ENCODE results near the gene MS4A8.

Gene MS4A8

DNA sequence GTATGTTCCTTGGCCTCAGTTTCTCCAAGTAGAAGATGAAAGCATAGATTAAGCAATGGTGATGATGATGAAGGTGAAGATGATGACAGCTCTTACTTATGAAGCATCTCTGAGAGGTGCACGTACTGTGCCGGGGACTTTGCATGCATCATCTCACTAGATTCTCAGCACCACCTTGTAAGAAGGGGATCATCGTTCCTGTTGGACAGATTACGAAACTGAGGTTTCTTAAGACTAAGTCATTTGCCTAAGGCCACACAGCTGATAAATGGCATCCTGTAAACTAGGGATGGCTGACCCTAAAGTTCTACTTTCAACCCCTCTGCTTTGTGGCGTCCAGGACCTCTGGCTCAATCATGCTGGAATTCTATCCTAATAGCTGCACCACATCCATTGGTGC lies 65.9 kb downstream of the MS4A8 start:
- no peak overlapping the region for H3K4me2 ChIP-seq (ENCODE audit: low read depth, low read length, poor library complexity, severe bottlenecking)
- no peaks in the 10 kb centered on the region for H3K9me2 ChIP-seq (replicated peaks; ENCODE audit: insufficient read depth, low read length)

More for the DNA sequence above, 65.9 kb downstream of the MS4A8 start:
- Histone ChIP-seq H3K9me3 (ENCODE audit: insufficient read depth, low read length) (no peaks in the 10 kb centered on the region), H3K9ac (ENCODE audit: low read length) (no peak overlapping the region), H3K79me2 (ENCODE audit: insufficient read depth, low read length) (no peaks in the 10 kb centered on the region), H3K27me3 (ENCODE audit: low read length) (no peaks in the 10 kb centered on the region), H2AFZ (ENCODE audit: low read depth, low read length, severe bottlenecking) (no peak overlapping the region), H3K36me3 (ENCODE audit: low read length) (no peaks in the 10 kb centered on the region), H4K20me1 (ENCODE audit: low read depth, low read length) (no peaks in the 10 kb centered on the region), H3K27ac (ENCODE audit: low read depth, low read length) (no peak overlapping the region), H3K4me3 (ENCODE audit: insufficient read depth, low read length, poor library complexity, severe bottlenecking) (no peak overlapping the region), H3F3A (ENCODE audit: insufficient read depth) (no peaks in the 10 kb centered on the region)
- TF ChIP-seq EZH2phosphoT487 (conservative IDR thresholded peaks at IDR 0.05; ENCODE audit: low read length): no peak
- TF ChIP-seq, protein P1, sequence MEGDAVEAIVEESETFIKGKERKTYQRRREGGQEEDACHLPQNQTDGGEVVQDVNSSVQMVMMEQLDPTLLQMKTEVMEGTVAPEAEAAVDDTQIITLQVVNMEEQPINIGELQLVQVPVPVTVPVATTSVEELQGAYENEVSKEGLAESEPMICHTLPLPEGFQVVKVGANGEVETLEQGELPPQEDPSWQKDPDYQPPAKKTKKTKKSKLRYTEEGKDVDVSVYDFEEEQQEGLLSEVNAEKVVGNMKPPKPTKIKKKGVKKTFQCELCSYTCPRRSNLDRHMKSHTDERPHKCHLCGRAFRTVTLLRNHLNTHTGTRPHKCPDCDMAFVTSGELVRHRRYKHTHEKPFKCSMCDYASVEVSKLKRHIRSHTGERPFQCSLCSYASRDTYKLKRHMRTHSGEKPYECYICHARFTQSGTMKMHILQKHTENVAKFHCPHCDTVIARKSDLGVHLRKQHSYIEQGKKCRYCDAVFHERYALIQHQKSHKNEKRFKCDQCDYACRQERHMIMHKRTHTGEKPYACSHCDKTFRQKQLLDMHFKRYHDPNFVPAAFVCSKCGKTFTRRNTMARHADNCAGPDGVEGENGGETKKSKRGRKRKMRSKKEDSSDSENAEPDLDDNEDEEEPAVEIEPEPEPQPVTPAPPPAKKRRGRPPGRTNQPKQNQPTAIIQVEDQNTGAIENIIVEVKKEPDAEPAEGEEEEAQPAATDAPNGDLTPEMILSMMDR (IDR thresholded peaks at IDR 0.05; ENCODE audit: insufficient read depth, low read length, poor library complexity, severe bottlenecking): no peak

All from SU-DHL-6 (cell line).